GM18870 (cell line): ENCODE results near the gene NT5M.

Source experiments
- ATAC-seq: cut with Tn5 transposase; IDR thresholded peaks from one replicate; pipeline ENCODE4 v1.9.1; 2021; ENCODE audit warnings: moderate library complexity; ENCODE audit not compliant: unreplicated experiment

Gene NT5M

GRCh38 chr17:17343160-17343735, 40.1 kb downstream of the NT5M start:
- no peak for ATAC-seq

DNA sequence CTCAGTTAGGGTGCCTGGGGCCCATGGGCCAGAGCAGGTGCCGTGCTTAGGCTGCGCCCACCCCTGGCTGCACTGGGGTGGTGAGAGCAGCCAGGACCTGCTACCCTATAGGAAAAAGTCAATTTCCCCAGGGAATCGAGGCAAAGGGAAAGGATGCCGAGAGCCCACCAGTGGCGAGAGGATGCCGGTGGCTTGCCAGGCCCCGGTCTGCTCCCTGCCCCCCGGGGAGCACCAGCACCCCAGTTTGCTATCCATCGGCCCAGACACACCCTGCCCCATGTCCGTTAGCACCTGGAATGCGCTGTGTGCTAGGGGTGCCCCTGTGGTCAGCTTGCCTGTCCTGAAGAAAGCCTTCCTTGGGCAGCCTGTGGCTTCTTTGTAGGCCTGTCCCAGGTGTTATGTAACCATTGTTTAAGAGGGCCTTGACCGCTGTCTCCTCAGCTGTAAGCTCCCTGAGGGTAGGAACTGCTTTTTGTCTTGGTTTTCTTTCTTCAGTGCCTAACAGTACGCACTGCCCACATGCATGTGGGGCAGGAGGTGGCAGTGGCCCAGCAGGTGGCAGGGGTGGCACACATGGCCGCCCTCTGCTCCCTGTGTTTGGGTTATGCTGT, 40.8 kb downstream of the NT5M start:
- no peak for ATAC-seq

GRCh38 chr17:17344507-17345293, 41.5 kb downstream of the NT5M start:
- ATAC-seq: no peak

- no peak for ATAC-seq
Measured at GRCh38 chr17:17345294-17345597, 42.1 kb downstream of the NT5M start.

GRCh38 chr17:17345686-17346427, 42.7 kb downstream of the NT5M start:
- no peak for ATAC-seq

GRCh38 chr17:17346428-17347233, 43.5 kb downstream of the NT5M start:
- no peak for ATAC-seq

GRCh38 chr17:17347234-17347955, 44.2 kb downstream of the NT5M start:
- no peak for ATAC-seq

- no peak for ATAC-seq
Measured at GRCh38 chr17:17347956-17348871, 45.0 kb downstream of the NT5M start.

DNA sequence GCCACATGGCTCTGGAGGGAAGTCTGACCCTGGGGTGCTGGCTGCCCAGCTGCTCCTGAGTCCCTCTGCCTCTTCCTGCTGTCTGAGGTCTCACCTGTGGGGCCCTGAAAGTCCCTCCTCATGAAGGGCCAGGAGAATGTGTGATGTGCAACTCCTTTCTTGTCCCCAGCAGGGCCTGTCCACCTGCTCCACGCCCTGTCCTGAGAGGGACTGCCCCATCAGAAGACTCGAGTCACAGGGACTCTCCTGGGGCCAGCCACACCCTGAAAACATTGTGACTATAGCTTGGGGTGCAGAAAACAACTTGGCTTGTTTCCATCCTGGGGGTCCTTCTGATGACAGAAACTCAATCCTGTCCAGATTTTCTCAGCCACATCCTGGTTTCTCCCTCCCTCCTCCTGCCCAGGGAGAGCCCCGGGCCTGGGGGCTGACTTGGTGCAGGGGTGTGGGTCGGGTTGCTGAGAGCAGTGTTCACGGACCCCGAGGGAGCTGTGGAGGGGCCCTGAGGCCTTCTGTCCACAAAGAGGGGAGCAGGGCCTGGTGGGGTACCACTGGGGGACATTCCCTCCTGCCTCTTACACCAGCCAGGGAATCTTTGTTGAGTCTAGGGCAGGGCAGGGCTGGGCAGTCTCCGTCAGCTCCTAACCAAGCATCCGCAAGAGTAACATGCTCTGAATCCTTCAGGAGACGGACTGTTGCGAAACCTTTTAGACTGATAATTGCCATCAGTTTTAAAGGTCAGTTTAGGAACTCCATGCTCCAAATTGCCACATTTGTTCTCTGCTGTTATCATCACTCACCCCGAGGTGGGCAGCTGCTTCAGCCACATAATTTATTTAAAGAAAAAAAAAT, 45.9 kb downstream of the NT5M start:
- no peak for ATAC-seq

DNA sequence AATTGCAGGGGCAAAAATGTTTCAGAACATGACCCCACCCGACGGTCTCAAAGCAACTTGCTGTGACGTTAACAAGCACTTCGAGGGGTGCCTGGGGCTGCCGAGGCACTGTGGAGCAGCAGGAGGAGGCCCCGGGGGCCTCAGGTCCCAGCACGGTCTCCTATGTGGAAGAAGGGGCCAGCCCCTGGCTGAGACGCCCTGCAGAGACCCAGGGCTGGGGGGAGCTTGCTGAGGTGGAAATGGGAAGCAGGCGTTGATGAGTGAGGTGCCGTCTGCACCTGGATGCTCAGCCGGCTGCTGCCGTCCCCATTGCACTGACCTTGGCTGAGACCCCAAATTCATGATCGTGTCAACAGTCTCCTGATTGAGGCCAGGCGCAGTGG, 46.5 kb downstream of the NT5M start:
- ATAC-seq: no peak

DNA sequence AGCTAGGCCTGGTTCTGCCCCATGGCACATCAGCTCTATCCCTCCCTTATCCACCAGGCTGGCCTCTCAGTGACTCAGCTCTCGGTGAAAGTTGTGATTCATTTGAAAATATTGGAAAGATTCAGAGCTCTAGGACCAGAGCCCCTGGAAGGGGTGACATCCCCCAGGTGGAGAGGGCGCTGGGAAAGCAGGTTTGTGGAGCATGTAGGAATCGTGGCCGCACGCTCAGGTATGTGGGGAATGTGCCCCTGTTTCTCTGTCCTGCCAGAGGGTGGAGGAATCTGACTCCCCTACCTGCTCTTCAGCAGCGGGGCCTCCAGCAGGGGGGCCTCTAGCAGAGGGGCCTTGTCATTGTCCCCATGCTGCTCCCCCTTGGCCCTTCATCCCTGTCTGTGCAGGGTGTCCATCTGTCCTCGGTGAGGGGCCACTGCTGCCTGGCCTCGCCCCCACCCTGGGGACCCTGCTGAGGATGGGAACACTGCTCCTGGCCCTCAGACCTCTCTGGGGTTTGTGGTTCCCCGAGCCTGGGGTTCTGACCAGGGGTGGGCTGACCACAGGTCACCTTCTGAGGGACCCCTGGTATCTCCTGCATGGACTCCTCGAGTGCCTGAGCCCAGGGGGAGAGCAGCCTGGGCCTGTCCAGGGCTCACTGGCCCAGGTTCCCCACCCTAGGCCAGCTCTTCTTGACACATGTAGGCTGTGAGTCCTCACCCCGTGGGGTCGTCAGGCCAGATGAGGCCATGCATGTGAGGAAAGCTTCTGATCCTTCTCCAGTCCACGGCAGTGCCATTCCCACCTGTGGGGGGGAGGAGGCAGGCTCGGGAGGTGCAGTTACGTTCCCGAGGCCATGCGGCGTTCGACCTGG, 47.5 kb downstream of the NT5M start:
- no peak for ATAC-seq

- no peak for ATAC-seq
Measured at GRCh38 chr17:17351356-17351891, 48.3 kb downstream of the NT5M start.

GRCh38 chr17:17351901-17352781, 49.0 kb downstream of the NT5M start:
- no peak for ATAC-seq

DNA sequence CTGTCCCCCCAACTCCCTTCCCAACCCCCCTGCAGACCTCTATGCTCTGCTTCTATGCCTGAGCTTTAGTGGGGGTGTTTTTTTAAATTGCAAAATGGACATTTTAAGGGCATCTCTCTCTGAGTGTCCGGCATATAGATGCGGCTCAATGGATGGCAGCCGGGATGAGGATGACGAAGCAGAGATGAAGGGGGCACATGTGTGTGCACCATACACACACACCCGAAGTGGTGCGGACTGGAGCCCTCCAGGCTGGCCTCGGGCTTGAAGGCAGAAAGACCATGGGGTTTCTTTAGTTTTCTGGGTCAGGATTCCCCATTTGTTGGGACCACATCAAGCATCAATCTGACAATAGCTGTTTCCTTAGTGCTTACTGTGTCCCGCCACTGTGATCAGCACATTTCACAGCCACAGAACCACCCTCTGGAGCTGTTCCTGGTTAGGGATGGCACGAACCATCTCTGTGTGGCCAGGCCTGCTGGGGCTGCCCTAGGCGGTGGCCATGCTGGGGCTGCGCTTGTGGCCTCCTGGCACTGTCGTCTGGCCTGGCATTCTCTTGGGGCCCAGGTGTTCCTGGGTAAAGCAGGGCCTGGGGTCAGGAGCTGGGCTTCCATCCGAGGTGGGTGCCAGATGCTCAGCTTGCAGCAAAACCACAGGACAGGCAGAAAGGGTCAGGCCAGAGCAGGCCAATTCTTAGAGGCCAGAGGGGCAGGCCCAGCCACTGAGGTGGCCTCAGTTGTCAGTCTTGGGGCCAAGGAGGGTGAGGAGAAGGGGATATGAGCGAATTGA, 49.9 kb downstream of the NT5M start:
- no peak for ATAC-seq
